ENCODE results near the gene RANBP1.

The RANBP1 gene

DNA sequence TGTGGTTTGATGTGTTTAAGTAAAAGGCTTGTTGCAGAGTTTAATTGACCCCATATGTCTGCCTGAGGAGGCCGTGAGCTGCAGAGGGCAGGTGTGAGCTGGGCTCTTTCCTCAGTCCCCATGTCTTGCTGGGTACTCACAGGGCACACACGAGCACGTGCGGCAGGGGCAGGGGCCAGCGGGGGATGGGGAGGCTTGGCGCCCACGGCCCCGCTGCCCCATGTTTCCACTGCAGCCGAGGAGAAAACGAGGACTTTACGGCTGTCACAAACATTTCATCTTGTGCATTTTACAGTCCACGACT lies 59.6 kb downstream of the RANBP1 start:
- DNase-seq, result no peak

DNA sequence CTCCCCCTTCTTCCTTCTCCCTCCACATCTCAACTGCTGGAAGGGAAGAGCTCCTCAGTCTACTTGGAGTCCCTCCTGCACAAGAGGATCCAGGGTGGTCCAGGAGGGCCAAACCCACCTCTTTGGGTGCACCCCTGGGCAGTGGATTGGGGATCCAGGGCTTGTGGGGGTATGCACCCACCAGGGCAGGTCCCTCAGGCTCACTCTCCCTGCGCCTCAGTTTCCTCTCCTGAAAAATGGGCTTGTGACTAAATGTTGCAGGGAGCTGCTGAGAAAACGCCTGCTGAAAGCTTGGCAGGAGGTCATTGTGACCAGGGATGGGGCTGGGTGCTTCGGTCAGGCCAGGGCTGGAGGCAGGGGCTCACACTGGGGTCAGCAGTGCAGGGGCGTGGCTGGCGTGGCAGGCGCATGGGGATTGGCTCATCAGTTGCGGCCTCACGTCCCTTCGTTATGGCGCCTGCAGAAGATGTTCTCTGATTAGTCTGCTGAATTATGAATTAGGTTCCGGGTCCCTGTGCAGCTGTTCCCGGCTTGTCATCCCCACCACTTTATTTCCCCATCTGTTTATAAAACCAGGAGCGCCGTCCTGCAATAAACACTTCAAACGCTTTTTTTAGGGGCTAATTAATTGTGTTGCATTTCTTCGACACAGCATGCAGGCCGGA lies 60.6 kb downstream of the RANBP1 start:
- DNase-seq, result no peak

Data from retina (tissue), 1 donor.